HepG2 (cell line): ENCODE measurements around the gene PLD2. TPM values are rescaled to one million over a fixed set of nuclear protein-coding genes. Genes with fewer than 3 reads are reported as not detected.

Source experiments
- CCDC6 ChIP-seq: sonication (generic); formaldehyde crosslinking; IDR thresholded peaks from 2 replicates; pipeline ENCODE4 v1.8.1; 2022; ENCODE audit warnings: mild to moderate bottlenecking, missing genetic modification reagents, moderate library complexity
- CENPBD1 ChIP-seq: sonication (generic); formaldehyde crosslinking; IDR thresholded peaks from 2 replicates; pipeline ENCODE4 v1.8.0; 2022; ENCODE audit warnings: missing genetic modification reagents, low read depth, mild to moderate bottlenecking, borderline replicate concordance
- FOXA1 ChIP-seq, 2 experiments: fragments of 450-650 bp in 1 of 2; sonication (generic) in 1 of 2; formaldehyde crosslinking in 1 of 2; IDR thresholded peaks; 2 replicates each; pipeline versions ENCODE4 v1.4.0 to v1.6.1; 2016 to 2020; ENCODE audit warnings: missing genetic modification reagents in 1 of 2
- FOXK1 ChIP-seq: sonication (generic); formaldehyde crosslinking; IDR thresholded peaks from 2 replicates; pipeline ENCODE4 v1.4.0; 2020; ENCODE audit warnings: low read depth, missing genetic modification reagents, borderline replicate concordance
- FOXK2 ChIP-seq: fragments of 450-650 bp; IDR thresholded peaks from 2 replicates; pipeline ENCODE4 v1.6.1; 2016
- FOXO4 ChIP-seq: sonication (generic); formaldehyde crosslinking; conservative IDR thresholded peaks from 2 replicates; pipeline ENCODE4 v1.8.1; 2023; ENCODE audit warnings: missing genetic modification reagents
- NFIB ChIP-seq: sonication (generic); formaldehyde crosslinking; IDR thresholded peaks from 2 replicates; pipeline ENCODE4 v1.9.0; 2021; ENCODE audit warnings: missing genetic modification reagents, mild to moderate bottlenecking, borderline replicate concordance
- NFIC ChIP-seq: IDR thresholded peaks from 2 replicates; pipeline ENCODE4 v1.6.1; 2012; ENCODE audit warnings: mild to moderate bottlenecking, low read length, inconsistent platforms
- SYNCRIP ChIP-seq: fragments of 200-400 bp; formaldehyde crosslinking; IDR thresholded peaks from 2 replicates; pipeline ENCODE4 v1.6.1; 2018; ENCODE audit warnings: mild to moderate bottlenecking, low read depth, low read length; ENCODE audit not compliant: insufficient read depth
- UBTF ChIP-seq: sonication (generic); formaldehyde crosslinking; IDR thresholded peaks from 2 replicates; pipeline ENCODE4 v1.4.0; 2020; ENCODE audit warnings: mild to moderate bottlenecking, missing genetic modification reagents
- ZKSCAN8 ChIP-seq: IDR thresholded peaks from 2 replicates; pipeline ENCODE4 v1.6.1; 2016; ENCODE audit warnings: borderline replicate concordance, missing genetic modification reagents, missing compliant biosample characterization
- ZNF17 ChIP-seq: sonication (generic); formaldehyde crosslinking; IDR thresholded peaks from 2 replicates; pipeline ENCODE4 v1.5.0; 2020; ENCODE audit warnings: mild to moderate bottlenecking, missing genetic modification reagents
- ZNF230 ChIP-seq: sonication (generic); formaldehyde crosslinking; IDR thresholded peaks from 2 replicates; pipeline ENCODE4 v1.4.0; 2020; ENCODE audit warnings: mild to moderate bottlenecking, missing genetic modification reagents
- ZNF276 ChIP-seq: sonication (generic); formaldehyde crosslinking; IDR thresholded peaks from 2 replicates; pipeline ENCODE4 v1.4.0; 2020; ENCODE audit warnings: mild to moderate bottlenecking, low read depth, missing genetic modification reagents
- ZNF296 ChIP-seq: sonication (generic); formaldehyde crosslinking; conservative IDR thresholded peaks from 2 replicates; pipeline ENCODE4 v1.5.0; 2020; ENCODE audit warnings: mild to moderate bottlenecking, missing genetic modification reagents
- polyA plus RNA-seq, 8 experiments: library from polyadenylated mRNA; depleted of rRNA in 3 of 8; stranded (reverse) in 7 of 8; unstranded in 1 of 8; fragments of >200 nt; fragmentation: Illumina TruSeq in 4 of 8; extraction: Trizol in 4 of 8; gene quantifications; 2 replicates each; pipeline versions ENCODE4 v1.2.1 to v1.2.3, GENCODE V29; 2011 to 2016; ENCODE audit warnings: low read depth in 4 of 8, missing spikeins in 1 of 8, mixed read lengths in 1 of 8; ENCODE audit not compliant: insufficient read depth in 1 of 8
- total RNA-seq, 5 experiments: library from RNA; depleted of rRNA; stranded (reverse); fragments of >200 nt; fragmentation: Illumina TruSeq; extraction: Trizol; gene quantifications; 2 replicates each; pipeline ENCODE4 v1.2.3, GENCODE V29; 2016; ENCODE audit warnings: low read depth in 1 of 5
- TF ChIP-seq, protein P1 (sequence below): sonication (generic); formaldehyde crosslinking; IDR thresholded peaks from 2 replicates; pipeline ENCODE4 v1.5.1; 2020; ENCODE audit warnings: missing genetic modification reagents, mild to moderate bottlenecking, borderline replicate concordance
- TF ChIP-seq, protein P2 (sequence below): sonication (generic); formaldehyde crosslinking; IDR thresholded peaks from 2 replicates; pipeline ENCODE4 v1.9.0; 2021; ENCODE audit warnings: missing genetic modification reagents, mild to moderate bottlenecking, borderline replicate concordance

PLD2 gene
- total and polyA plus RNA-seq, 2 of the 13 experiments (the other 11 are each of a cell fraction or from before 2014, with no cell fraction given): 13.4 to 29.7 TPM

DNA sequence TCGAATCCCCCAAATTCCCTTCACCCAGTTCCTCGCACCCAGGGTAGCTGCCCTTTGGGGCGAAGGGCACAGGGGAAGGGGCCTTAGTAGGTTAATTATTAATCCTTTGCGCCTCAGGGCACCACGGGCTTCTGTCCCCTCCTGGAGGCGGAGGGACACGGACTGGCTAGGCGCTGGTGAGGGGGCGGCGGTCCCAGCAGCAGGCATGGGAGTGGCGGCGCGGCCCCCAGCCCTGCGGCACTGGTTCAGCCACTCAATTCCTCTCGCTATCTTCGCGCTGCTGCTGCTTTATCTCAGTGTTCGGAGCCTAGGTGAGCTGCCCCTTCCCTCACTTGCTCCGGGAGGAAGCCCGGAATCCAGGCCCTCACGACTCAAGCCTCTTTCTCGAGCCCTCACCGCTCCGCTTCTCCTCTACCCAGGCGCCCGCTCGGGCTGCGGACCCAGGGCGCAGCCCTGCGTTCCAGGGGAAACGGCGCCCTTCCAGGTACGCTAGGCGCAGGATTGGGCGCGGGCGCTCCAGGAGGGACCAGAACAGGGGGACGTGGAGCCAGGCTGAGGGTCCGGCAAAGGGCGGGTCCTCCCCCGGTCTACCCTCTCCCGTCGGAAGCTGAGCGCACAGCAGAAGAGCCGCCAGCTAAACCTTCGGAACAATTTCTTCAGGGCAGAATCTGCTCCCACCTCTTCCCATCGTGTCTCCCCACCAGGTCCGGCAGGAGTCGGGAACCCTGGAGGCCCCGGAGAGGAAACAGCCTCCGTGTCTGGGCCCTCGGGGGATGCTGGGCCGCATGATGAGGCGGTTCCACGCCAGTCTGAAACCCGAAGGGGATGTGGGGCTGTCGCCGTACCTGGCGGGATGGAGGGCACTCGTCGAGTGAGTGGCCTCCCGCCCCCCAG lies 17.9 kb upstream of the PLD2 start, which contains the start of gene GLTPD2 (continued):
- no peak for TF ChIP-seq ZNF276
- TF ChIP-seq FOXK2: no peak
- TF ChIP-seq NFIC: no peak
- peak; percentile 86 for TF ChIP-seq UBTF (CRISPR knock-in tag)
- TF ChIP-seq, protein P1, sequence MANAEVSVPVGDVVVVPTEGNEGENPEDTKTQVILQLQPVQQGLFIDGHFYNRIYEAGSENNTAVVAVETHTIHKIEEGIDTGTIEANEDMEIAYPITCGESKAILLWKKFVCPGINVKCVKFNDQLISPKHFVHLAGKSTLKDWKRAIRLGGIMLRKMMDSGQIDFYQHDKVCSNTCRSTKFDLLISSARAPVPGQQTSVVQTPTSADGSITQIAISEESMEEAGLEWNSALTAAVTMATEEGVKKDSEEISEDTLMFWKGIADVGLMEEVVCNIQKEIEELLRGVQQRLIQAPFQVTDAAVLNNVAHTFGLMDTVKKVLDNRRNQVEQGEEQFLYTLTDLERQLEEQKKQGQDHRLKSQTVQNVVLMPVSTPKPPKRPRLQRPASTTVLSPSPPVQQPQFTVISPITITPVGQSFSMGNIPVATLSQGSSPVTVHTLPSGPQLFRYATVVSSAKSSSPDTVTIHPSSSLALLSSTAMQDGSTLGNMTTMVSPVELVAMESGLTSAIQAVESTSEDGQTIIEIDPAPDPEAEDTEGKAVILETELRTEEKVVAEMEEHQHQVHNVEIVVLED (CRISPR knock-in tag): peak; percentile 44; the same call in 1 of the 2 replicates
- TF ChIP-seq ZKSCAN8 (CRISPR knock-in tag): 0 out of 2 replicates have a peak, but pooled peaks have one; percentile 22
- peak; percentile 18; the same call in 1 of the 2 replicates for TF ChIP-seq ZNF296 (CRISPR knock-in tag)
- no peak for TF ChIP-seq FOXK1
- no peak for TF ChIP-seq NFIB
- TF ChIP-seq, protein P2, sequence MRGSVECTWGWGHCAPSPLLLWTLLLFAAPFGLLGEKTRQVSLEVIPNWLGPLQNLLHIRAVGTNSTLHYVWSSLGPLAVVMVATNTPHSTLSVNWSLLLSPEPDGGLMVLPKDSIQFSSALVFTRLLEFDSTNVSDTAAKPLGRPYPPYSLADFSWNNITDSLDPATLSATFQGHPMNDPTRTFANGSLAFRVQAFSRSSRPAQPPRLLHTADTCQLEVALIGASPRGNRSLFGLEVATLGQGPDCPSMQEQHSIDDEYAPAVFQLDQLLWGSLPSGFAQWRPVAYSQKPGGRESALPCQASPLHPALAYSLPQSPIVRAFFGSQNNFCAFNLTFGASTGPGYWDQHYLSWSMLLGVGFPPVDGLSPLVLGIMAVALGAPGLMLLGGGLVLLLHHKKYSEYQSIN (CRISPR knock-in tag): peak; percentile 8; the same call in 1 of the 2 replicates
- no peak for TF ChIP-seq FOXO4 (CRISPR knock-in tag)
- TF ChIP-seq CENPBD1 (CRISPR knock-in tag): no peak; the same call in 1 of the 2 replicates
- peak; percentile 71; the same call in 1 of the 2 replicates for TF ChIP-seq ZNF17 (CRISPR knock-in tag)
- TF ChIP-seq CCDC6 (CRISPR knock-in tag): no peak; the same call in 1 of the 2 replicates
- no peak for TF ChIP-seq SYNCRIP
- peak; percentile 29; the same call in 1 of the 2 replicates for TF ChIP-seq ZNF230 (CRISPR knock-in tag)
- TF ChIP-seq FOXA1 (IDR thresholded peaks at IDR 0.05): no peak
- no peak for TF ChIP-seq FOXA1 (CRISPR knock-in tag; IDR thresholded peaks at IDR 0.05)
